NCI-H774 (cell line): ENCODE data around the gene PLA2G2D.

Source experiments
- DNase-seq: peaks from one replicate; lab custom pipeline; 2025; lab: John Stamatoyannopoulos, UW

PLA2G2D gene

DNA sequence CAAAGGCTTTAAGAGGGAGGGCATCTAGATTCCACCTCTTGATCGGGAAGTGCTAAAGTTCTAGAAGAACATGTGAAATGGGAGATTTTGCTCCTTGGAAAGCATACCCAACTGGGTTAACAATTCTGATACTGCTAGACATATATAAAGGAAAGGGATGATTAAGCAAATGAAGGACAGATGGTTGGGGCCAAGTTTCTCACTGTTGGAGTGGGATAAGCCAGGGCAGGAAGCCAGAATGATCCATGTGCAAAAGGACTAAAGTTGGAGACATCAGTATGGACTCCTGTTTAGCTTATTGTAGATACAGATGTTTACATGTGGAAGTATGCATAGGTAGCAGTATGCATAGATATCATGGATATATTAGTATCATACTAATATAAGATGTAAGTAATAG is 32.5 kb downstream of the PLA2G2D start:
- no peak for DNase-seq

- no peak for DNase-seq
These were observed 36.0 kb downstream of the PLA2G2D start for GRCh38 chr1:20083178-20083944.

- no peak for DNase-seq
These were observed 36.6 kb downstream of the PLA2G2D start for GRCh38 chr1:20082772-20083171.

DNA sequence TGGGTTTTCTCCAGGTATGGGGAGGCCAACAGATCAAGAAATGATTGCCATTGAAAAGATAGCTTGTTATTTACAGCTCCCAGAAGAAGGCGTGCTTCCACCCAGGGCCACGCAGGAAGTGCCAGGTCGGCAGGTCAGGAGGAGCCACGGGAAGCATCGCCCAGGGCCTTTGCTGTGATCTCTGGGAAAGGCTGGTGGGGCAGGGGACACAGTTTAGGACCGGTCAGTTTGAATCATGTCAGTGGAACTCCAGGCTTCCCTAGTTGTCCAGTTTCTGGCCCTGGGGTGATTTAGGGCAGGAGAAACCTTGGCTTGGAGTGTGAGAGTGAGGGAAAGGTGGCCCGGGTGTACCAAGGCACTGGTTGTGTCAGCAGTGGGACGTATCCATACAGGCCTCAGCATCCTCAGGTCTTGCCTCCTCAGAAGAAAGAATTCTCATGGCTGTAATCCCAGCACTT is 38.0 kb downstream of the PLA2G2D start:
- DNase-seq = no peak

DNA sequence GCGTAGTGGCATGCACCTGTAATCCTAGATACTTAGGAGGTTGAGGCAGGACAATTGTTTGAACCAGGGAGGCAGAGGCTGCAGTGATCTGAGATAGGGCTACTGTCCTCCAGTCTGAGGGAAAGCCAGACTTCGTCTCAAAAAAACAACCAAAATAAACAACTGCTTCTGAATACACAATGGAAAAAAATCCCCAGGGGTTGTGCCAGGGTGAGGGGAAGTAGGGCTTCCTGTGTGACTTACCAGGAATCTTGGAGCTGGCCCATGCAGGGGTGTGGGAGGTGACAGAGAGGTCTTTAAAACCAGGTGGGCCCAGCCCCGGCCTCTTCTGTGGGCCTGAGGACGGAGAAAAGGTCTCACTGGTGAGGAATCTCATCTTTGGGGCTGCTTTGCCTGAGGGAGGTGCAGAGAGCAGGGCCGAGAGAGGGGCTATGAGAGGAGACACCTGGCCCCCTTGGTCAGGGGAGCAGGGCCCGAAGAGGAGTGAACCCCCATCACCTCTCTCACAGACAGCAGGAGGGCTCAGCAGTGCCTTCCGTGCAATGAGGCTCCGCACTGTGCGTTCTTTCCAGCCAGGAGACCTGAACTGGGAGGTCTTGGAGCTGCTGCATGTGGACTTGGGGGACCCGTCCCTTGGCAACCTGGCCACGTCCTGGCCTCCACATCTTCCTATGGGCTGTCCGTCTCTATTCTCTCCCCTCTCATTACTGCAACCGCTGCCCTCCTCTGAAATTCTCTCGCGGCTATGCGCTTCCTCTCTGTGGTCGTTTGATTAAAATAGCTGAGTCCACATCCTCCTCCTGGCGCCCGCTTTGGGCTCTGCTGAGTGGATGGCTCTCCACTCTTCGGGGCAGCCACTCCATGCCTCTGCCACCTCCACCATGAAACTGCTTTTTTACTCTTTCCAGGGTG is 38.6 kb downstream of the PLA2G2D start:
- no peak for DNase-seq

GRCh38 chr1:20079661-20080305 is 39.6 kb downstream of the PLA2G2D start:
- DNase-seq = no peak

DNA sequence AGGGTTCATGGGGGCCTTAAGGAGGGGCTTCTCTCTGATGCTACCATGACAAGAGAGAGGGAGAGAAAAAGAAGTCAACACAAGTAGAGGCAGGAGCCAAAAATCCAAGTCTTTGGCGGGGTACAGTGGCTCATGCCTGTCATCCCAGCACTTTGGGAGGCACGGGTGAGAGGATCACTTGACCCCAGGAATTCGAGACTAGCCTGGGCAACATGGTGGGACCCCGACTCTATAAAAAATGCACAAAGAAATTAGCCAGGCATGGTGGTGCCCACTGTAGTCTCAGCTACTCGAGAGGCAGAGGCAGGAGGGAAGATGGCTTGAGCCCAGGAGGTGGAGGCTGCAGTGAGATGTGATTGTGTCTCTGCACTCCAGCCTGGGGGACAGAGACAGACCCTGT is 40.6 kb downstream of the PLA2G2D start:
- no peak for DNase-seq

- no peak for DNase-seq
These were observed 41.1 kb downstream of the PLA2G2D start for GRCh38 chr1:20078171-20078651.

GRCh38 chr1:20076710-20077461 is 42.5 kb downstream of the PLA2G2D start:
- DNase-seq = no peak

DNA sequence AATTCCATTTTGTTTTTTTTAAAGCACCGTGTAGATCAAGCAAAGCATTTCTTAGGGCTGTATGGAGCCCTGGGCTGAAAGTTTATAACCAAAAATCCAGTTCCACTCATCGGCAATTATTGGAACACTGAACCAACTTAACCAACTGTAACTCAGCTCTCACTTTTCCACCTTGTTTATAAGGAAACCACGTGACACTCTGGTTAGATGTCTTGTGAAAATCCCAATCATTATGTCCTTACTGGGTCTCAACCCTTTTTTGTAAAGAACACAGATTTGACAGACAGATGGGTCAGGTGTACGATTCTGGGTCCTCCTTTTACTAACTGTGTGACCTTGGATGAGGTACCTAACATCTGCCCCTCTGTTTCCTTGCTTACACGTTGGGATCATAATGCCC is 43.1 kb downstream of the PLA2G2D start:
- no peak for DNase-seq

DNA sequence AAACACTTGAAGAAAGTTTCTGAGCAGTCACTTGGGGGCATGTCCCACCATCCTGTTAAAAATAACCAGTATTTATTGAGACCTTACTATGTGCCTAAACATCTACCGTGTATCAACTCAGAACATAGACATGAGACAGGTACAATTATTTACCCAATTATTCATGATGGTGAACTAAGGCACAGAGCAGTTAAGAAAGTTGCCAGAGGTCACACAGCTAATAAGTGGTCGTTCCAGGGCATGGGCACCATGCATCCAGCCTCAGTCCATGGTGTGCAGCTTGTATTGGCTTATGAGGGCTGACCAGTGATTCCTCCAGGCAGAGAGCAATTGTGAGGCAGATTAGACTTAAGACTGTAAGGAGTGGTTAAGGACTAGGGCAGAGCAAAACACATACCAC is 44.0 kb downstream of the PLA2G2D start:
- DNase-seq = no peak

DNA sequence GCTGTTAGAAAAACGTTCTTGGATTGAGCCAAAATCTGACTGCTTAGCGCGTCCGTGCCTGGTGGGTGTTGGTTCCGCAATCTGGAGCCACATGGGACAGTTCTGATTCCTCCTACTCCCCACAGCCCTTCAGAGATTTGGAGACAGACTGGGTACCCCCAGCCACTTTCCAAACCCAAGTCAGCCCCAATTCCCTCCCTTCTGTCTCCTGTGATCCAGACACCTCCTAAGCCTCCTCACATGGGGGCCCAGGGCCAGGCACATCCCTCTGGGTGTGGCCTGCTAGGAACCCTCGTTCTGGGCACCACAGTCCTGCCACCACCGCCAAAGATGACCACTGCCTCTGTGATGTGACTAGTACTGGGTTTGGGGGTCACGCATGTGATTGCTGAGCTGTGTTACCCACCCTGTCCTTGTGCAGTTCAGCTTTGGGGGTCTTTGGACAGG is 44.6 kb downstream of the PLA2G2D start:
- no peak for DNase-seq

DNA sequence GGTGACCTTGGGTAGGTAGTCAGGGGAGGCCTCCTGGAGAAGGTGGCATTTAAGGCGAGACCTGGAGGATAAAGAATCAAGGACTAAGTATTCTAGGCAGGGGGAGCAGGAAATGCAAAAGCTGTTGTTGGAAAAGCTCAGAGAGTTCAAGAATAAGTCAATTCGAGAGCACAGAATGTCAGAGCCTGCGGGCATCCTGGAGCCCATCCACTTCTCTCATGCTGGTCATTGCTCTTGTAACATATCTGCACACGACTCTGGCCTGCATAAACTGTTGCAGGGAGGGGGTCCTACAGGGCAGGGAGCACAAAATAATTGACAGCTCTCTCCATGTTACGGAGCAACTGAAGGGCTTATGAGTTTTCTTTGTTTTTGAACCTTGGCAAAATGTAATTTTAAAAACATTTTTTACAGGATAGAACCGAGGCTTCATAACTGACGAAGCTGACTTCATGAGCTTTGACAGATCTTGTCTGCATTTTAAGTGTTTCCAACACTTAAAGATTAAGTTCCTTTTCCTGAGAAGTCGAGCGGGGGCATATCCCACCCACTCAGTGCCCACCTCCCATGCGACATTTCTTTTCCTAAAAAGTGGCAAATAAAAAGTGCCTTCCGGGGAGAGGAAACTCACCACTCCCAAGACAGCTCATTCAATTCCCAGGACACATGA is 45.1 kb downstream of the PLA2G2D start:
- DNase-seq = no peak

- DNase-seq = no peak
These were observed 46.1 kb downstream of the PLA2G2D start for GRCh38 chr1:20073256-20073655.

DNA sequence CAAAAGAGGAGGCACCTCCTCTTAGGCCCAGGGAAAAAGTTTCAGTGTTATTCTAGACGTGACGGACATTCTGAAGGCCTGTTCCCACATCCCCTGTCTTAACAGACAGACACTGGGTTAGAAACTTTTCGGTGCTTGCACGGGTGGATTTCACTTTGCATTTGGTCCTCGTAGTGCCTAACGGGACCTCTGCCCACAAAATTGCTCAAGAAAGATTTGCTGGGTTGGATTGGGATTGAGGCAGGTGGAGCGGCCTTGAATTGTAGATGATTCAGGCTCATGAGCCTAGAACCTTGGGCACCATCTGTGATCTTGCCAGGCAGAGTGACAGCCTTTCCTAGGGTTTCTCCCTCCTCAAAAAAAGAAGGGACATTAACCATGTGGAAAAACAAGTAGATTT is 46.6 kb downstream of the PLA2G2D start:
- DNase-seq = no peak

DNA sequence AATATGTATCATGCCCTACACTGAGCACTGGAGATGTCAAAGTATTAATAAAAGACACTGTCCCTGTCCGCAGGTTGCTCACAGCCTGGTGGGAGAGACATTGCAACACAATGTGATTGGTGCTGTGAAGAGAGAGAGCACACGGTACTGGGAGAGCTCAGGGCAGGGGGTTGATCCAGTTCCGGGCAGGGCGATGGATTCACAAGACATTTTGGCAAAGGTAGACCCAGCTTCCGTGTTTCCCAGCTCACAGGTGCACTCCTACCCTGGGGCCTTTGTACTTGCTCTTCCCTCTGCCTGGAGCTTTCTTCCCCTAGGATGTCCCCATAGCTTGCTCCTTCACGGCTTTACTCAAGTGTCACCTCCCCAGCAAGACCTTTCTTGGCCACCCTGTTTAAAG is 47.9 kb downstream of the PLA2G2D start:
- no peak for DNase-seq

DNA sequence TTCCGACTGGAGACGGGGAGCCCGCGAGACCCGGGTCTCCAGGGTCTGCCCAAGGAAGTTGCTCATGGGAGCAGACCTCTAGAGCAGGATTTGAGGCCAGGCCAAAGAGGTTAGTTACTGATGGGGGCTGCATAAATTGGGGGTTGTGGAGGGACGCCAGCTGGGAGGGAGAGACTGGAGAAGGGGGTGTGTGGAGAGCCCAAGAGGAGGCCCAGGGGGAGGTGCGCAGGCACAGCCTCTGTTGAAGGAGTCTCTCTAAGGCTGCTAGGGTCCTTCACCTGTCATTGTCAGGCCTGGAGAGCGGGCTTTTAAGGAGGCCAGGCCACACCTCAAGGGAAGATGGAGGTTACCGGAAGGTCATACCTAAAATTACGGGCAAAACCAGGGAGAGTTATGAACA is 49.0 kb downstream of the PLA2G2D start:
- no peak for DNase-seq

DNA sequence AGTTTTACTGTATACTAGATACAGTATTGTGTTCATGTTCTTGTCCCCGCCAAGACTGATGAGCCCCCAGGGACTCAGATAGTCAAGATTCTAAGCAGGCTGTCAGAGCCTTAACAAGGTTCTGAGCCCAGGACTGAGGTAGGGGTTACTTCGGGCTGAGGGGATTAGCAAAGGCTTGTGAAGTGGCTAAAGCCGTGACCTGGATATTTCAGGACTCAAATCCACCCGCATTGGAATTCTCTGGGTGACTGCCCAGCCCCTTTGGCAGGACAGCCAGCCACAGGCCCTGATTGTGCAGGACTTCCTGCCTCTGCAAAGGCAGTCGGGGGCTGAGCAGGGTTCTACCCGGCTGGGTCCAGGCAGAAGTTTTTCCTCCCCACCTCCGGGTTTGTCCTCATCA is 49.5 kb downstream of the PLA2G2D start, which contains the start of gene PLA2G5:
PLA2G5 (plus strand) TSS at position 321 of the 400 bp plus-strand sequence. CDS start 14,637 bp downstream, outside the sequence.
- no peak for DNase-seq

- no peak for DNase-seq
These were observed 50.6 kb downstream of the PLA2G2D start for GRCh38 chr1:20068722-20069121.

DNA sequence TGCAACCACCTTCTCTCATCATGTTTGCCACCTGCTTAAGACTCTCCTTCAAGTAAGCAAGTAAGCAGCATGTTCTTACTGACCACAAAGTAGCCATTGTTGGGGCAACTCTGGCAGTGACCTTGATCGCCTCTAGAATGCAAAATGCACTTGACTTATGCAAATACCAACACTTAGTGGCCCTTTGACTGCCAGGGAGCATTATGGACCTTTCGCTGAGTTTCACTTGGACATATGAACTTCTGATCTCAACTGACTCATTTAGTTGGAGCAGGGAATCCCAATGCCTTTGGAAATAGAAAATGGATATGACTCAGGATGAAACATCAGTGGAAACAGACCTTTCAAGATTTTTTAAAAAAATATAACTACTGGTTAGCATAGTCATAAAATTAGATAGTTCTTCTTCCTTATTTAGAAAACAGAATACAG is 55.5 kb downstream of the PLA2G2D start:
- DNase-seq = no peak
